ENCODE measurements around the gene SACS.
A peak's percentile ranks its signal among the peaks of the same experiment; 100 is the strongest.

The SACS gene

DNA sequence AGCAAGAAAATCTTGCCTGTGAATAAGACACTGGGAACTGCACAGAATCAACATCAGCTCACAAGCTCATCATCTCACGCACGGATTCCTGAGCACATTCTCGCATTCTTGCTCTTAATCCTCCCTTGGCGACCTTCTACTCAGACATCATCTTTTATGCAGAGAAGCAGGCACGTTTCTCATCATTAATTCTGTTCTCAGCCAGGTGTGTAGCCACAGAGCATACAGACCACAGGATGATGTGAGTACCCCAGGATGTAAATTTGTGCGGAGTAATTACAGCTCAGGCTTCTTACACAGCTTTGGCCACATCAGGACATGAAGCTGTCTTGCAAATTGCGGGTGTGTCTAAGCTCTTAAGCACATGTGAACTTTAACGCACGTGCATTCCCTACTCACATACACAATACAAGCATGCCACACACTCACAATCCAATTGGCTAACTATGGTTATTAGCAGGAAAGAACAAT is 36.5 kb upstream of the SACS start:
- TF ChIP-seq CTCF (IDR thresholded peaks at IDR 0.05), result no peak
- TF ChIP-seq ZFX (IDR thresholded peaks at IDR 0.05; ENCODE audit: borderline replicate concordance), result no peak
- H3K27ac ChIP-seq, result no peak overlapping the region

DNA sequence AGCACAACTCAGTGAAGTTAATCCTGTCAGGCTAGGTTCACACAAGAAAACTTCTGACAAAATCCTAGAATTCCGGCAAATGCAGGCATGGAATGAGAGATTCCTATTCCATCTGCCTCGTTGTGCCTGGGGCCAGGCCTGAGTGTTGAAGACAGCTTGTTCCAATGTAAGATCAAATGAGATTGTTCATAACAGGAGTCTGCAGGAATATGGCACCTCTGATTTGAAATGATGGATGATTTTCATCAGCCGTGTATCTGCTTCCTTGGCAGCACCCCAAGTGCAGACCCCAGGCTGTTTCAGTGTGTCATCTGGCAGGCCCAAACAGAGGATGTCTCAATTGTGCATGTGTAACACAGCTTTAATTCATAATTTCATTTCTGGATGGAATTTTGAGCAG is 35.3 kb upstream of the SACS start:
- TF ChIP-seq CTCF (IDR thresholded peaks at IDR 0.05) (no peak), ZFX (IDR thresholded peaks at IDR 0.05; ENCODE audit: borderline replicate concordance) (no peak)
- H3K27ac ChIP-seq, result no peak overlapping the region

- H3K27ac ChIP-seq, result no peak overlapping the region
- no peak for TF ChIP-seq CTCF (IDR thresholded peaks at IDR 0.05)
- no peak for TF ChIP-seq ZFX (IDR thresholded peaks at IDR 0.05; ENCODE audit: borderline replicate concordance)
These were observed 34.4 kb upstream of the SACS start for GRCh38 chr13:23467932-23468278.

GRCh38 chr13:23467048-23467931 is 33.8 kb upstream of the SACS start:
- H3K27ac ChIP-seq, result no peak overlapping the region
- TF ChIP-seq ZFX (IDR thresholded peaks at IDR 0.05; ENCODE audit: borderline replicate concordance) (no peak), CTCF (IDR thresholded peaks at IDR 0.05) (no peak; the same call in 1 of the 2 replicates)

GRCh38 chr13:23466144-23467002 is 32.9 kb upstream of the SACS start:
- TF ChIP-seq ZFX (IDR thresholded peaks at IDR 0.05; ENCODE audit: borderline replicate concordance), result no peak
- TF ChIP-seq CTCF (IDR thresholded peaks at IDR 0.05), result peak; percentile 67
- H3K27ac ChIP-seq, result no peak overlapping the region

GRCh38 chr13:23463661-23464060 is 30.2 kb upstream of the SACS start:
- no peak for TF ChIP-seq ZFX (IDR thresholded peaks at IDR 0.05; ENCODE audit: borderline replicate concordance)
- no peak for TF ChIP-seq CTCF (IDR thresholded peaks at IDR 0.05)
- no peak overlapping the region for H3K27ac ChIP-seq

All from 22Rv1 (cell line).